B cell (primary cell): ENCODE data around the gene AOPEP. TPM values are rescaled to one million over a fixed set of nuclear protein-coding genes. Genes with fewer than 3 reads are reported as not detected.

Experiments used
- ATAC-seq: fragments of 200-7000 bp; cut with Tn5 transposase; one replicate; pipeline ENCODE4 v1.10.0; 2021; ENCODE audit warnings: low read depth, mild to moderate bottlenecking, moderate number of reproducible peaks, moderate library complexity
- CTCF ChIA-PET: fragments of 350-600 bp; sonication (Branson Sonifier 250); formaldehyde crosslinking; loops from one replicate; lab custom pipeline; 2021; ENCODE audit warnings: antibody characterized with exemption, inconsistent platforms; lab: Charles Lee
- POLR2A ChIA-PET: fragments of 350-600 bp; sonication (Branson Sonifier 250); formaldehyde crosslinking; loops from one replicate; lab custom pipeline; 2021; ENCODE audit warnings: antibody characterized with exemption; lab: Charles Lee
- DNase-seq: peaks from one replicate; pipeline ENCODE4 v3.0.0; 2013
- H2AFZ ChIP-seq: 2 replicates; pipeline ENCODE4 v1.6.1; 2012; ENCODE audit warnings: mild to moderate bottlenecking, low read depth, low read length; ENCODE audit not compliant: insufficient read depth, poor library complexity, severe bottlenecking
- H3K27ac ChIP-seq, 2 donors: 1 replicate in 1 of 2; 2 replicates in 1 of 2; pipeline ENCODE4 v1.5.1; 2012 to 2013; ENCODE audit warnings: low read length in 2 of 2, mild to moderate bottlenecking in 2 of 2, moderate library complexity in 1 of 2
- H3K27me3 ChIP-seq, 4 experiments: fragments of 200-600 bp in 1 of 4; sonication (generic) in 1 of 4; replicated peaks in 1 of 4; 1 replicate in 2 of 4; 2 replicates in 2 of 4; pipeline versions ENCODE4 v1.6.1 to v1.7.0; 2013 to 2016; ENCODE audit warnings: low read length in 3 of 4, mild to moderate bottlenecking in 2 of 4, mixed read lengths in 1 of 4, moderate library complexity in 1 of 4; ENCODE audit not compliant: insufficient read depth in 4 of 4, control insufficient read depth in 3 of 4; ENCODE audit errors: control extremely low read depth in 1 of 4
- H3K36me3 ChIP-seq, 2 experiments: replicated peaks in 1 of 2; 1 replicate in 1 of 2; 2 replicates in 1 of 2; pipeline versions ENCODE4 v1.6.1 to v1.7.1; 2013; ENCODE audit warnings: low read length in 1 of 2; ENCODE audit not compliant: insufficient read depth in 2 of 2, control insufficient read depth in 1 of 2; ENCODE audit errors: control extremely low read depth in 1 of 2, extremely low read depth in 1 of 2
- H3K4me1 ChIP-seq, 2 donors: fragments of 200-600 bp in 1 of 2; sonication (generic) in 1 of 2; 1 replicate in 1 of 2; 2 replicates in 1 of 2; pipeline versions ENCODE4 v1.5.1 to v1.6.1; 2013 to 2017; ENCODE audit warnings: low read length in 2 of 2; ENCODE audit not compliant: control insufficient read depth in 2 of 2, insufficient read depth in 2 of 2
- H3K4me2 ChIP-seq: replicated peaks from 2 replicates; pipeline ENCODE3; 2012; ENCODE audit warnings: mild to moderate bottlenecking, low read depth, low read length; ENCODE audit not compliant: poor library complexity, severe bottlenecking
- H3K4me3 ChIP-seq, 5 experiments: fragments of 200-600 bp in 1 of 5; sonication (generic) in 1 of 5; 1 replicate in 3 of 5; 2 replicates in 2 of 5; pipeline versions ENCODE4 v1.5.1 to v1.7.0; 2011 to 2016; ENCODE audit warnings: low read length in 4 of 5, mild to moderate bottlenecking in 4 of 5, low read depth in 2 of 5, control low read depth in 1 of 5, moderate library complexity in 1 of 5; ENCODE audit not compliant: insufficient read depth in 1 of 5; ENCODE audit errors: control extremely low read depth in 1 of 5, extremely low read depth in 1 of 5
- H3K79me2 ChIP-seq: fragments of 200-600 bp; sonication (generic); one replicate; pipeline ENCODE4 v1.6.0; 2016; ENCODE audit warnings: low read length; ENCODE audit not compliant: control insufficient read depth, insufficient read depth
- H3K9ac ChIP-seq: fragments of 200-600 bp; sonication (generic); 2 replicates; pipeline ENCODE4 v1.6.1; 2017; ENCODE audit warnings: mild to moderate bottlenecking, low read length, moderate library complexity
- H3K9me3 ChIP-seq, 3 donors: one replicate each; pipeline versions ENCODE4 v1.6.1 to v1.7.1; 2013; ENCODE audit warnings: low read length in 2 of 3; ENCODE audit not compliant: control insufficient read depth in 2 of 3, insufficient read depth in 1 of 3; ENCODE audit errors: control extremely low read depth in 1 of 3
- H4K20me1 ChIP-seq: 2 replicates; pipeline ENCODE4 v1.6.0; 2012; ENCODE audit warnings: mild to moderate bottlenecking, low read length; ENCODE audit not compliant: insufficient read depth, control insufficient read depth, poor library complexity, severe bottlenecking
- H3K27ac Mint-ChIP-seq: one replicate; pipeline ENCODE4 v1.8.0; 2021; ENCODE audit warnings: mixed read lengths
- H3K27me3 Mint-ChIP-seq: one replicate; pipeline ENCODE4 v1.8.0; 2021; ENCODE audit warnings: mixed read lengths
- H3K4me1 Mint-ChIP-seq: one replicate; pipeline ENCODE4 v1.8.0; 2021; ENCODE audit warnings: mixed read lengths
- H3K4me3 Mint-ChIP-seq: one replicate; pipeline ENCODE4 v1.8.0; 2021; ENCODE audit warnings: mixed read lengths
- H3K9me3 Mint-ChIP-seq: one replicate; pipeline ENCODE4 v1.8.0; 2022; ENCODE audit warnings: mixed read lengths; ENCODE audit not compliant: insufficient read depth
- CTCF ChIP-seq: fragments of 200-600 bp; IDR thresholded peaks from one replicate; pipeline ENCODE4 v1.8.0; 2022; ENCODE audit warnings: antibody characterized with exemption, mild to moderate bottlenecking
- EZH2 ChIP-seq: IDR thresholded peaks from 2 replicates; pipeline ENCODE4 v1.6.1; 2012; ENCODE audit warnings: borderline replicate concordance, low read depth, mild to moderate bottlenecking, moderate library complexity, low read length; ENCODE audit not compliant: insufficient read depth, poor library complexity, severe bottlenecking
- WGBS: methylation state at CpG from one replicate; pipeline ENCODE4 v1.1.5; 2013; ENCODE audit warnings: missing lambda C conversion rate; ENCODE audit not compliant: insufficient coverage; 5-methylcytosine and 5-hydroxymethylcytosine counted together
- intact Hi-C: fragments of 100-400 bp; cut with micrococcal nuclease; formaldehyde crosslinking; loops from one replicate; pipeline ENCODE4 v1.10.0; 2022
- polyA plus RNA-seq: library from polyadenylated mRNA; depleted of rRNA; stranded (reverse); fragments of >200 nt; gene quantifications from 2 replicates; pipeline ENCODE4 v1.2.3, GENCODE V29; 2012
- total RNA-seq, 2 donors: library from RNA; stranded (reverse); fragments of 120-200 nt in 1 of 2; gene quantifications; 1 replicate in 1 of 2; 2 replicates in 1 of 2; pipeline versions ENCODE4 v1.2.3 to v1.2.4, GENCODE V29; 2013 to 2022

AOPEP gene
- total and polyA plus RNA-seq, 2 donors (not counting 1 experiment from before 2014, with no cell fraction given), result 5.1 to 35.8 TPM

- H3K79me2 ChIP-seq, result no peaks in the 10 kb centered on the region
- Mint-ChIP-seq H3K9me3 (no peaks in the 10 kb centered on the region), H3K4me1 (peaks cover 12% of the 10 kb centered on the region), H3K4me3 (no peak overlapping the region), H3K27me3 (no peaks in the 10 kb centered on the region), H3K27ac (no peak overlapping the region)
- H3K36me3 ChIP-seq, result no peaks in the 10 kb centered on the region
- H3K4me1 ChIP-seq, result peaks cover 0 to 6% of the 10 kb centered on the region in 2 donors
- TF ChIP-seq EZH2, result no peak
- no peak for TF ChIP-seq CTCF
- no peak overlapping the region for H2AFZ ChIP-seq
- H3K9ac ChIP-seq, result no peak overlapping the region
- no peak overlapping the region for H3K4me2 ChIP-seq
- ChIA-PET POLR2A (no interaction called here), CTCF (no interaction called here)
- no peak overlapping the region for H3K4me3 ChIP-seq
- intact Hi-C loops, result no loop called here
- ATAC-seq, result no peak
- no peak for DNase-seq
- H3K9me3 ChIP-seq, result no peaks in the 10 kb centered on the region
- no peaks in the 10 kb centered on the region for H4K20me1 ChIP-seq
- H3K27me3 ChIP-seq, result no peaks in the 10 kb centered on the region
- H3K27ac ChIP-seq, result no peak overlapping the region
- WGBS, result no CpG with 5 or more reads among the region's 2 CpGs
These were observed 142.0 kb downstream of the AOPEP start for GRCh38 chr9:94868464-94868863.

DNA sequence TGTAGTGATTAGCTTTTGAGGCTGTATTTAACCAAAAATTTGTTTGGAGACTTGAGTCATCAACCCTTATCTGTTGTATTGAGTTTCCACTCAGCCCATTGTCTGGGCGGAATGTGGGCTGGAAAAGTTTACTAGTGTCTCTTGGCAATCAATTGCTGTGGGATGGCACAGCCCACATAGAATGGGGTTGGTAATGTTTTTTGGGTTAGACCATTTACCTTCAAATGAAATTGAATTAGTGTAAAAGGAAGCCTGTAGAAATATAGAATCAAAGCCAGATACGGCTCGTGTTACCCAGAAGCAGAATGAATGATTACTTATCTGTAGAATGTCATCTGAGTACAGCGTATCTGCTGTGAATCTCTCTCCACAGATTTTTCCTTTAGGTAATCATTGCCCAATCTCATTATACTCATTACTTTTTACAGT, 142.9 kb downstream of the AOPEP start:
- ChIA-PET CTCF (interaction anchor here (0.7 to 1.0 kb wide), 2 partner anchors 8 to 49 kb away, joined by 3 to 4 read pairs; no protein-coding TSS in a partner anchor), POLR2A (no interaction called here)
- no peaks in the 10 kb centered on the region for H3K9me3 Mint-ChIP-seq
- 0% methylated on average over 1 of the region's 4 CpGs for whole genome bisulfite sequencing
- H3K4me3 Mint-ChIP-seq, result no peak overlapping the region
- intact Hi-C loops, result no loop called here
- no peak overlapping the region for H3K27ac ChIP-seq
- H2AFZ ChIP-seq, result no peak overlapping the region
- H3K4me3 ChIP-seq, result no peak overlapping the region
- H3K4me1 Mint-ChIP-seq, result peaks cover 8% of the 10 kb centered on the region
- H3K27me3 ChIP-seq, result no peaks in the 10 kb centered on the region
- no peak for TF ChIP-seq EZH2
- TF ChIP-seq CTCF, result no peak
- H3K79me2 ChIP-seq, result no peaks in the 10 kb centered on the region
- H3K36me3 ChIP-seq, result no peaks in the 10 kb centered on the region
- no peak overlapping the region for H3K9ac ChIP-seq
- ATAC-seq (no peak), DNase-seq (no peak)
- no peak overlapping the region for H3K27ac Mint-ChIP-seq
- no peaks in the 10 kb centered on the region for H4K20me1 ChIP-seq
- H3K4me2 ChIP-seq, result no peak overlapping the region
- no peaks in the 10 kb centered on the region for H3K9me3 ChIP-seq
- H3K4me1 ChIP-seq, result peaks cover 0 to 6% of the 10 kb centered on the region in 2 donors
- no peaks in the 10 kb centered on the region for H3K27me3 Mint-ChIP-seq
